ENCODE data around the gene FAR2.

FAR2 gene

GRCh38 chr12:29212682-29213403 lies 63.8 kb downstream of the FAR2 start:
- no peak for DNase-seq
- no peak for TF ChIP-seq CTCF (IDR thresholded peaks at IDR 0.05; ENCODE audit: low read depth, low read length)
- Histone ChIP-seq H3K27ac (no peak overlapping the region), H3K36me3 (no peaks in the 10 kb centered on the region), H3K9me3 (ENCODE audit: severe bottlenecking) (no peaks in the 10 kb centered on the region), H3K4me3 (ENCODE audit: low read depth, low read length) (no peak overlapping the region), H3K27me3 (ENCODE audit: insufficient read depth, low read depth, severe bottlenecking) (no peaks in the 10 kb centered on the region)

- no peak overlapping the region for H3K4me3 ChIP-seq (ENCODE audit: low read depth, low read length)
- H3K9me3 ChIP-seq (ENCODE audit: severe bottlenecking), result no peaks in the 10 kb centered on the region
- no peak for DNase-seq
- H3K36me3 ChIP-seq, result no peaks in the 10 kb centered on the region
- no peak overlapping the region for H3K27ac ChIP-seq
- H3K27me3 ChIP-seq (ENCODE audit: insufficient read depth, low read depth, severe bottlenecking), result no peaks in the 10 kb centered on the region
- no peak for TF ChIP-seq CTCF (IDR thresholded peaks at IDR 0.05; ENCODE audit: low read depth, low read length)
Measured at GRCh38 chr12:29216266-29216665, 67.2 kb downstream of the FAR2 start.

GRCh38 chr12:29216797-29217575 lies 67.9 kb downstream of the FAR2 start:
- no peak for DNase-seq
- Histone ChIP-seq H3K36me3 (no peaks in the 10 kb centered on the region), H3K9me3 (ENCODE audit: severe bottlenecking) (no peaks in the 10 kb centered on the region), H3K27ac (no peak overlapping the region), H3K4me3 (ENCODE audit: low read depth, low read length) (no peak overlapping the region), H3K27me3 (ENCODE audit: insufficient read depth, low read depth, severe bottlenecking) (no peaks in the 10 kb centered on the region)
- TF ChIP-seq CTCF (IDR thresholded peaks at IDR 0.05; ENCODE audit: low read depth, low read length), result no peak

GRCh38 chr12:29220632-29221336 lies 71.7 kb downstream of the FAR2 start:
- no peaks in the 10 kb centered on the region for H3K36me3 ChIP-seq
- H3K9me3 ChIP-seq (ENCODE audit: severe bottlenecking), result no peaks in the 10 kb centered on the region
- H3K27ac ChIP-seq, result no peak overlapping the region
- no peaks in the 10 kb centered on the region for H3K27me3 ChIP-seq (ENCODE audit: insufficient read depth, low read depth, severe bottlenecking)
- DNase-seq, result no peak
- no peak overlapping the region for H3K4me3 ChIP-seq (ENCODE audit: low read depth, low read length)
- TF ChIP-seq CTCF (IDR thresholded peaks at IDR 0.05; ENCODE audit: low read depth, low read length), result no peak

GRCh38 chr12:29222200-29222599 lies 73.1 kb downstream of the FAR2 start:
- no peaks in the 10 kb centered on the region for H3K27me3 ChIP-seq (ENCODE audit: insufficient read depth, low read depth, severe bottlenecking)
- no peak for DNase-seq
- no peaks in the 10 kb centered on the region for H3K9me3 ChIP-seq (ENCODE audit: severe bottlenecking)
- H3K4me3 ChIP-seq (ENCODE audit: low read depth, low read length), result no peak overlapping the region
- no peak for TF ChIP-seq CTCF (IDR thresholded peaks at IDR 0.05; ENCODE audit: low read depth, low read length)
- no peak overlapping the region for H3K27ac ChIP-seq
- H3K36me3 ChIP-seq, result no peaks in the 10 kb centered on the region
